Activated CD8-positive, alpha-beta memory T cell treated with anti-CD3 and anti-CD28 coated beads, Interleukin-2, amount 50 U/mL, for 48 hours (primary cell): ENCODE measurements around the gene PSG2.
"Not testable (repeated sequence)": the region's sequence is repeated elsewhere in the genome, so short reads cannot be mapped to it uniquely, and the experiment has no call there.

Source experiments
- DNase-seq: peaks from one replicate; pipeline ENCODE4 v3.0.0-alpha.2; 2020

PSG2 gene

GRCh38 chr19:43082601-43083000 is at the start of gene PSG2:
PSG2 (minus strand) TSS chr19:43082701; CDS start chr19:43082569, 132 bp downstream.
- not testable (repeated sequence) for DNase-seq

GRCh38 chr19:43131281-43131842 is 48.9 kb upstream of the PSG2 start:
- not testable (repeated sequence) for DNase-seq

GRCh38 chr19:43129197-43129596 is 46.7 kb upstream of the PSG2 start:
- not testable (repeated sequence) for DNase-seq

GRCh38 chr19:43127336-43127735 is 44.8 kb upstream of the PSG2 start:
- DNase-seq = not testable (repeated sequence)

- no peak for DNase-seq
Measured at GRCh38 chr19:43126720-43127119, 44.2 kb upstream of the PSG2 start.

- no peak for DNase-seq
Measured at GRCh38 chr19:43124360-43124759, 41.9 kb upstream of the PSG2 start.

- DNase-seq = not testable (repeated sequence)
Measured at GRCh38 chr19:43120433-43121026, 38.0 kb upstream of the PSG2 start.

- DNase-seq = not testable (repeated sequence)
Measured at GRCh38 chr19:43119526-43119925, 37.0 kb upstream of the PSG2 start.

GRCh38 chr19:43116421-43116820 is 33.9 kb upstream of the PSG2 start:
- DNase-seq = not testable (repeated sequence)

- not testable (repeated sequence) for DNase-seq
Measured at GRCh38 chr19:43115548-43115947, 33.0 kb upstream of the PSG2 start.

- not testable (repeated sequence) for DNase-seq
Measured at GRCh38 chr19:43115064-43115463, 32.6 kb upstream of the PSG2 start.

GRCh38 chr19:43114626-43115025 is 32.1 kb upstream of the PSG2 start:
- not testable (repeated sequence) for DNase-seq

GRCh38 chr19:43107401-43107800 is 24.9 kb upstream of the PSG2 start:
- DNase-seq = not testable (repeated sequence)

- no peak for DNase-seq
Measured at GRCh38 chr19:43105496-43105895, 23.0 kb upstream of the PSG2 start.

GRCh38 chr19:43104215-43104850 is 21.8 kb upstream of the PSG2 start:
- not testable (repeated sequence) for DNase-seq

- no peak for DNase-seq
Measured at GRCh38 chr19:43101950-43102349, 19.4 kb upstream of the PSG2 start.

- not testable (repeated sequence) for DNase-seq
Measured at GRCh38 chr19:43098416-43098815, 15.9 kb upstream of the PSG2 start.

GRCh38 chr19:43087702-43088340 is 5.3 kb upstream of the PSG2 start:
- peak; percentile 58 for DNase-seq

GRCh38 chr19:43085796-43086530 is 3.5 kb upstream of the PSG2 start:
- not testable (repeated sequence) for DNase-seq

- DNase-seq = peak; percentile 75
Measured at GRCh38 chr19:43084196-43084832, 1.8 kb upstream of the PSG2 start.

GRCh38 chr19:43083721-43084120 is 1.2 kb upstream of the PSG2 start:
- DNase-seq = not testable (repeated sequence)

GRCh38 chr19:43078311-43078710 is 4.2 kb downstream of the PSG2 start:
- DNase-seq = no peak
